Stimulated activated CD4-positive, alpha-beta T cell treated with anti-CD3 and anti-CD28 coated beads, Interleukin-1b, Interleukin-23, amount 100 ng/mL, for 4 hours (primary cell): ENCODE measurements around the gene DGKZ.

Experiments used
- DNase-seq, 2 donors: peaks; one replicate each; pipeline ENCODE4 v3.0.0-alpha.2; 2020; ENCODE audit warnings: low read depth in 2 of 2

Gene DGKZ

GRCh38 chr11:46392421-46393230, 45.4 kb downstream of the DGKZ start:
- peak; percentile 54 to 70 for DNase-seq

- no peak for DNase-seq
Observed at GRCh38 chr11:46393231-46393616, 46.0 kb downstream of the DGKZ start.

GRCh38 chr11:46393759-46394158, 46.5 kb downstream of the DGKZ start:
- DNase-seq, result no peak

GRCh38 chr11:46397526-46397925, 50.3 kb downstream of the DGKZ start:
- no peak for DNase-seq

- no peak for DNase-seq
Observed at GRCh38 chr11:46402957-46403902, 56.0 kb downstream of the DGKZ start.

GRCh38 chr11:46404476-46405017, 57.3 kb downstream of the DGKZ start:
- DNase-seq, result no peak

GRCh38 chr11:46407635-46408034, 60.4 kb downstream of the DGKZ start:
- DNase-seq, result no peak

- no peak for DNase-seq
Observed at GRCh38 chr11:46408407-46408986, 61.2 kb downstream of the DGKZ start.

GRCh38 chr11:46410021-46410420, 62.8 kb downstream of the DGKZ start:
- DNase-seq, result no peak

GRCh38 chr11:46413760-46414465, 66.7 kb downstream of the DGKZ start:
- DNase-seq, result no peak

GRCh38 chr11:46414466-46414796, 67.2 kb downstream of the DGKZ start:
- DNase-seq, result no peak

- no peak for DNase-seq
Observed at GRCh38 chr11:46414879-46415278, 67.6 kb downstream of the DGKZ start.

GRCh38 chr11:46417711-46418110, 70.4 kb downstream of the DGKZ start:
- DNase-seq, result no peak

- no peak for DNase-seq
Observed at GRCh38 chr11:46418751-46419150, 71.5 kb downstream of the DGKZ start.

GRCh38 chr11:46420513-46420912, 73.2 kb downstream of the DGKZ start:
- DNase-seq, result no peak

GRCh38 chr11:46421257-46421880, 74.1 kb downstream of the DGKZ start:
- DNase-seq, result no peak

- no peak for DNase-seq
Observed at GRCh38 chr11:46422588-46422987, 75.3 kb downstream of the DGKZ start.

GRCh38 chr11:46426233-46426991, 79.1 kb downstream of the DGKZ start:
- no peak for DNase-seq

- DNase-seq, result no peak
Observed at GRCh38 chr11:46427364-46427763, 80.1 kb downstream of the DGKZ start.

- DNase-seq, result no peak
Observed at GRCh38 chr11:46429717-46430116, 82.5 kb downstream of the DGKZ start.
